RWPE1 (cell line): ENCODE measurements around the gene MACC1.

Experiments
- CTCF ChIA-PET: fragments of 350-600 bp; sonication (Branson Sonifier 250); formaldehyde crosslinking; extraction: SDS; loops from one replicate; lab custom pipeline; 2021; lab: Yijun Ruan, JAX
- POLR2A ChIA-PET: fragments of 400-600 bp; formaldehyde crosslinking; extraction: SDS; loops from one replicate; lab custom pipeline; 2020; ENCODE audit warnings: antibody characterized with exemption; ENCODE audit not compliant: low non-redundant PET; lab: Yijun Ruan, JAX
- DNase-seq: peaks from one replicate; pipeline ENCODE4 v3.0.0; 2012; ENCODE audit warnings: low spot score
- H3K27ac ChIP-seq: fragments of 450-650 bp; 2 replicates; pipeline ENCODE4 v1.5.1; 2017
- TF ChIP-seq, protein P1 (sequence below): fragments of 450-650 bp; conservative IDR thresholded peaks from 2 replicates; pipeline ENCODE4 v1.5.1; 2017; ENCODE audit warnings: low read depth, mild to moderate bottlenecking

The MACC1 gene

GRCh38 chr7:20170633-20171032 is 46.6 kb downstream of the MACC1 start:
- CTCF ChIA-PET, result interaction anchor here (1.0 kb wide), 1 partner anchor 423 kb away, joined by 3 read pairs; no protein-coding TSS in a partner anchor
- TF ChIP-seq, protein P1, sequence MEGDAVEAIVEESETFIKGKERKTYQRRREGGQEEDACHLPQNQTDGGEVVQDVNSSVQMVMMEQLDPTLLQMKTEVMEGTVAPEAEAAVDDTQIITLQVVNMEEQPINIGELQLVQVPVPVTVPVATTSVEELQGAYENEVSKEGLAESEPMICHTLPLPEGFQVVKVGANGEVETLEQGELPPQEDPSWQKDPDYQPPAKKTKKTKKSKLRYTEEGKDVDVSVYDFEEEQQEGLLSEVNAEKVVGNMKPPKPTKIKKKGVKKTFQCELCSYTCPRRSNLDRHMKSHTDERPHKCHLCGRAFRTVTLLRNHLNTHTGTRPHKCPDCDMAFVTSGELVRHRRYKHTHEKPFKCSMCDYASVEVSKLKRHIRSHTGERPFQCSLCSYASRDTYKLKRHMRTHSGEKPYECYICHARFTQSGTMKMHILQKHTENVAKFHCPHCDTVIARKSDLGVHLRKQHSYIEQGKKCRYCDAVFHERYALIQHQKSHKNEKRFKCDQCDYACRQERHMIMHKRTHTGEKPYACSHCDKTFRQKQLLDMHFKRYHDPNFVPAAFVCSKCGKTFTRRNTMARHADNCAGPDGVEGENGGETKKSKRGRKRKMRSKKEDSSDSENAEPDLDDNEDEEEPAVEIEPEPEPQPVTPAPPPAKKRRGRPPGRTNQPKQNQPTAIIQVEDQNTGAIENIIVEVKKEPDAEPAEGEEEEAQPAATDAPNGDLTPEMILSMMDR, result no peak
- DNase-seq, result no peak

GRCh38 chr7:20165146-20165510 is 52.1 kb downstream of the MACC1 start:
- TF ChIP-seq, protein P1, result no peak
- DNase-seq, result no peak
- POLR2A ChIA-PET, result no interaction called here
- H3K27ac ChIP-seq, result no peak overlapping the region
- CTCF ChIA-PET, result no interaction called here

More at GRCh38 chr7:20170633-20171032, 46.6 kb downstream of the MACC1 start:
- POLR2A ChIA-PET, result no interaction called here
- no peak overlapping the region for H3K27ac ChIP-seq

DNA sequence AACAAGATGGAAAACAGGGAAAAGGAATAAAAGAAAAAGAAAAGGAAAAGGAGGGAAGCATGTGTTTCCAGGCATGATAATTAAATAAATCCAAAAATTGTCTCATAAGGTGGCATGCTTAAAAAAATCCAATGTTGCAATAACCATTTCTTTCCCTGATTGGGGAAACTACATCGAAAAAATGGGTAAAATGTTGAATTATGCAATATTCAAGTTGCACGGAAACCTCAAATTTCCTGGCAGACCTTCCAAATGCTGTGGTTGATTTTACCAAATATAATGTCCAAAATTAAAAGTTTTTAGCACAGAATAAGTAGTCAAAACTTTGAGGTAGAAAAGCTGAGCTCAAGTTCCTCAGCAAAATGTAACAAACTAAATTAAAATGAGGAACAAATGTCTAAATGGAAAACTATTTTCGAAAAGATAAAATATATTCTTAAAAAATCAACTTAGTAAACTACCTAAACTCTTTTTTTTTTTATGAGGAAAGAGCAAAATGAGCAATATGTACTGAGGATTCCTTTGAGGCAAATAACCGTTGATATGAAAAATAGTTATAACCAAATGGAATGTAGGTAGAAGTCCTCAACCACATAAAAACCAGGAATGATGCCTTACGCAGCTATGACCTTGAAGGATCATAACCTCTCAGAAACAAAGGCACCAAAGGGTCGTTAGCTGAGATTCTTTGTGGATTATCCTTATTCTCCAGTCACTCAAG is 52.6 kb downstream of the MACC1 start:
- DNase-seq, result no peak
- H3K27ac ChIP-seq, result no peak overlapping the region
- ChIA-PET CTCF (no interaction called here), POLR2A (no interaction called here)
- TF ChIP-seq, protein P1, result no peak

DNA sequence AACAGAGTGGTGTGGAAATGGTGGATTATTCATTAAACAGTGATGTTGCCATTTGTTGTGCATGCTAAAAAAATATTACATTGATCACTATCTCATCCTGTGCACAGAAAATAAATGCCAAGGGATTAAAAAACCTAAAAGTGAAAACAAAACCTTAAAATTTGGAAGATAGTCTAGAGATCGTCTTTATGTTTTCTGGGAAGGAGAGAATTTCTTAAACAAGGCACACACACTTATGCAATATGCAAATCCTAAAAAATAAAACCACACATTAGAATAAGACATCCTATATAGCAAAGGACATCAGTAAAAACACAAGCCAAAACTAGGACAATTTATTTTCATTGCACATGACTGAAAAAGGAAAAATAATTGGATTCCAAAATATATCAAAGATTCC is 54.5 kb downstream of the MACC1 start:
- H3K27ac ChIP-seq, result no peak overlapping the region
- TF ChIP-seq, protein P1, result no peak
- ChIA-PET CTCF (no interaction called here), POLR2A (no interaction called here)
- no peak for DNase-seq

GRCh38 chr7:20159226-20159747 is 57.9 kb downstream of the MACC1 start:
- H3K27ac ChIP-seq, result no peak overlapping the region
- no peak for DNase-seq
- ChIA-PET POLR2A (no interaction called here), CTCF (interaction anchor here (0.5 to 0.7 kb wide), 3 partner anchors 1237 to 1585 kb away, joined by 3 read pairs; no protein-coding TSS in a partner anchor)
- TF ChIP-seq, protein P1, result no peak

- no peak overlapping the region for H3K27ac ChIP-seq
- DNase-seq, result no peak
- ChIA-PET CTCF (interaction anchor here (0.7 kb wide), 1 partner anchor 1237 kb away, joined by 3 read pairs; no protein-coding TSS in a partner anchor), POLR2A (interaction anchor here (0.6 kb wide), 1 partner anchor 1853 kb away, joined by 3 read pairs; no protein-coding TSS in a partner anchor)
- TF ChIP-seq, protein P1, result no peak
Observed at GRCh38 chr7:20158684-20159083, 58.5 kb downstream of the MACC1 start.
